K562 (cell line): ENCODE measurements around the gene UBE2I. TPM values are rescaled to one million over a fixed set of nuclear protein-coding genes. Genes with fewer than 3 reads are reported as not detected.

Experiments used
- CBX3 ChIP-seq, 2 experiments: IDR thresholded peaks; 1 replicate in 1 of 2; 2 replicates in 1 of 2; pipeline ENCODE4 v1.6.1; 2012; ENCODE audit warnings: inconsistent platforms in 2 of 2, low read length in 2 of 2, borderline replicate concordance in 1 of 2, control low read depth in 1 of 2
- FOXJ2 ChIP-seq: fragments of 200-800 bp; sonication (Bioruptor generic); IDR thresholded peaks from 2 replicates; pipeline ENCODE4 v1.6.1; 2016; ENCODE audit warnings: missing genetic modification characterization, missing compliant biosample characterization
- JUND ChIP-seq, 2 experiments: IDR thresholded peaks; 2 replicates in 1 of 2; 3 replicates in 1 of 2; pipeline ENCODE4 v1.6.1; 2011; ENCODE audit warnings: borderline replicate concordance in 2 of 2, low read depth in 2 of 2, low read length in 2 of 2, improper control_type of control experiment in 1 of 2, missing biosample characterization in 1 of 2, missing genetic modification characterization in 1 of 2, missing genetic modification reagents in 1 of 2
- NFIC ChIP-seq: fragments of 450-650 bp; IDR thresholded peaks from 2 replicates; pipeline ENCODE4 v1.6.1; 2017; ENCODE audit warnings: mild to moderate bottlenecking, inconsistent platforms
- RAD21 ChIP-seq, 2 experiments: fragments of 250-450 bp in 1 of 2; fragments of 450-650 bp in 1 of 2; sonication (Bioruptor Pico) in 1 of 2; formaldehyde crosslinking in 1 of 2; IDR thresholded peaks in 1 of 2; conservative IDR thresholded peaks in 1 of 2; 2 replicates each; pipeline versions ENCODE4 v1.4.0 to v1.8.0; 2020 to 2022; ENCODE audit warnings: mild to moderate bottlenecking in 2 of 2, moderate library complexity in 1 of 2
- SRSF9 ChIP-seq: fragments of 200-400 bp; formaldehyde crosslinking; IDR thresholded peaks from 2 replicates; pipeline ENCODE4 v1.6.1; 2017; ENCODE audit warnings: low read depth, low read length, borderline replicate concordance
- TAF7 ChIP-seq: fragments of 450-650 bp; IDR thresholded peaks from 2 replicates; pipeline ENCODE4 v1.6.1; 2016; ENCODE audit warnings: missing genetic modification characterization, missing compliant biosample characterization
- WHSC1 ChIP-seq: IDR thresholded peaks from one replicate; pipeline ENCODE4 v1.6.1; 2012; ENCODE audit warnings: low read length, control low read depth, inconsistent platforms
- ZNF134 ChIP-seq: fragments of 250-450 bp; sonication (Bioruptor Pico); conservative IDR thresholded peaks from 2 replicates; pipeline ENCODE4 v1.4.0; 2020
- ZNF175 ChIP-seq: fragments of 200-800 bp; sonication (Bioruptor generic); IDR thresholded peaks from 2 replicates; pipeline ENCODE4 v1.6.1; 2016; ENCODE audit warnings: low read depth, mild to moderate bottlenecking, missing genetic modification characterization, missing compliant biosample characterization
- ZNF431 ChIP-seq: sonication (generic); formaldehyde crosslinking; IDR thresholded peaks from 2 replicates; pipeline ENCODE4 v1.8.0; 2022; ENCODE audit warnings: mild to moderate bottlenecking, missing genetic modification reagents
- ZNF561 ChIP-seq: fragments of 450-650 bp; formaldehyde crosslinking; conservative IDR thresholded peaks from 2 replicates; pipeline ENCODE4 v1.4.0; 2020; ENCODE audit warnings: mild to moderate bottlenecking, moderate library complexity
- ZNF699 ChIP-seq: fragments of 250-450 bp; sonication (Bioruptor Pico); IDR thresholded peaks from 2 replicates; pipeline ENCODE4 v1.8.0; 2021; ENCODE audit warnings: mild to moderate bottlenecking, moderate library complexity; ENCODE audit not compliant: insufficient replicate concordance
- ZNF780A ChIP-seq: fragments of 250-450 bp; sonication (Bioruptor Pico); IDR thresholded peaks from 2 replicates; pipeline ENCODE4 v1.5.0; 2021; ENCODE audit warnings: mild to moderate bottlenecking
- polyA plus RNA-seq, 8 experiments: library from polyadenylated mRNA; depleted of rRNA in 4 of 8; stranded (reverse) in 5 of 8; unstranded in 3 of 8; fragments of >200 nt; fragmentation: Nextera tagmentation in 2 of 8; fragmentation: Illumina TruSeq in 1 of 8; extraction: Ambion mirVana in 2 of 8; extraction: Trizol in 1 of 8; gene quantifications; 2 replicates each; pipeline versions ENCODE4 v1.2.1 to v1.2.3, GENCODE V29; 2011 to 2014; ENCODE audit warnings: inconsistent platforms in 1 of 8, missing spikeins in 1 of 8
- total RNA-seq, 7 experiments: library from RNA; depleted of rRNA in 6 of 7; stranded (reverse); fragments of >200 nt in 6 of 7; fragmentation: Illumina TruSeq in 2 of 7; extraction: Trizol in 2 of 7; gene quantifications; 2 replicates each; pipeline versions ENCODE4 v1.2.1 to v1.2.3, GENCODE V29; 2011 to 2021; ENCODE audit warnings: low replicate concordance in 1 of 7
- TF ChIP-seq, protein P1 (sequence below), 2 experiments: fragments of 250-450 bp in 1 of 2; fragments of 450-650 bp in 1 of 2; sonication (Bioruptor Pico) in 1 of 2; IDR thresholded peaks; 2 replicates each; pipeline versions ENCODE4 v1.6.1 to v1.8.0; 2016 to 2021; ENCODE audit warnings: mild to moderate bottlenecking in 2 of 2, moderate library complexity in 2 of 2, missing compliant biosample characterization in 1 of 2, missing genetic modification characterization in 1 of 2
- TF ChIP-seq, protein P2 (sequence below), 2 experiments: fragments of 450-650 bp in 1 of 2; IDR thresholded peaks; 2 replicates each; pipeline ENCODE4 v1.6.1; 2011 to 2017; ENCODE audit warnings: low read depth in 2 of 2, antibody characterized with exemption in 1 of 2, borderline replicate concordance in 1 of 2, low read length in 1 of 2, mild to moderate bottlenecking in 1 of 2, mixed read lengths in 1 of 2; ENCODE audit not compliant: control insufficient read depth in 1 of 2
- TF ChIP-seq, protein P3 (sequence below): fragments of 250-450 bp; sonication (Bioruptor Pico); IDR thresholded peaks from 2 replicates; pipeline ENCODE4 v1.8.0; 2021; ENCODE audit warnings: moderate library complexity, mild to moderate bottlenecking, inconsistent platforms
- TF ChIP-seq, protein P4 (sequence below), 2 experiments: IDR thresholded peaks; 2 replicates each; pipeline ENCODE4 v1.6.1; 2011; ENCODE audit warnings: borderline replicate concordance in 1 of 2, control low read depth in 1 of 2, low read depth in 1 of 2, low read length in 1 of 2, mild to moderate bottlenecking in 1 of 2, mixed read lengths in 1 of 2, moderate library complexity in 1 of 2; ENCODE audit not compliant: insufficient read depth in 1 of 2, insufficient read length in 1 of 2, poor library complexity in 1 of 2, severe bottlenecking in 1 of 2; ENCODE audit errors: extremely low read depth in 1 of 2

Gene UBE2I
- total and polyA plus RNA-seq, 9 of the 15 experiments (the other 6 are each of a cell fraction or from before 2014, with no cell fraction given) = 36.6 to 254 (median 104) TPM

DNA sequence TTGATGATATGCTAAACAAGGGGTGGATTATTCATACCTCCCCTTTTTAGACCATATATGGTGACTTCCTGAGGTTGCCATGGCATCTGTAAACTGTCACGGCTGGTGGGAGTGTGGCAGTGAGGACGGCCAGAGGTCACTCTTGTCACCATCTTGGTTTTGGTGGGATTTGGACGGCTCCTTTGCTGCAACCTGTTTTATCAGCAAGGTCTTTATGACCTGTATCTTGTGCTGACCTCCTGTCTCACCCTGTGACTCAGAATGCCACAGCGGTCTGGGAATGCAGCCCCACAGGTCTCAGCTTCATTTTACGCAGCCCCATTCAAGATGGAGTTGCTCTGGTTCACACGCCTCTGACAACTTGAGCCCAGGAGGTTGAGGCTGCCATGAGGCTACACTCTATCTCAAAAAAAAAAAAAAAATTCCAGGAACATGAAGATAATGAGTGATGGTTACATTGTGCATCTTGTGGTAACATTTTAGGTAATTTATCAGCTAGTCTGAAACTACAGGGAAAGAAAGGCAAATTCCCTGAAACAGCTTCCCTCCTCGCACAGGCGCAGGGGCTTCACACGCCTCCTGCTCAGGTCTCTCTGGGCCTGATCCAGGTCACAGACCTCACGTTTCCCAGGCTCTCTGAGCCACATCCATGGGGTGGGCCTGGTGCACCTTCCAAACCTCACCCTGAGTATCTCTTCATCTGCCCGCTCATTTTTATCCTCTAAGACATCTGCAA is 15.3 kb upstream of the UBE2I start (continued):
- TF ChIP-seq, protein P1, sequence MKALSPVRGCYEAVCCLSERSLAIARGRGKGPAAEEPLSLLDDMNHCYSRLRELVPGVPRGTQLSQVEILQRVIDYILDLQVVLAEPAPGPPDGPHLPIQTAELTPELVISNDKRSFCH (CRISPR knock-in tag; IDR thresholded peaks at IDR 0.05) = peak; percentile 96
- TF ChIP-seq, protein P1 (tag; IDR thresholded peaks at IDR 0.05) = peak; percentile 100
- TF ChIP-seq ZNF561 (CRISPR knock-in tag) (peak; percentile 92), SRSF9 (no peak), ZNF780A (CRISPR knock-in tag) (peak; percentile 80), RAD21 (CRISPR knock-in tag; conservative IDR thresholded peaks at IDR 0.05 in 1 of 2, IDR thresholded peaks at IDR 0.05 in 1 of 2) (peak in 1 of 2 experiments; percentile 27; a peak in 1 of 4 replicates), JUND (IDR thresholded peaks at IDR 0.05; ENCODE audit: borderline replicate concordance, low read depth, low read length) (peak; percentile 70), JUND (tag; IDR thresholded peaks at IDR 0.05; ENCODE audit: borderline replicate concordance, low read depth, low read length) (peak; percentile 85; the same call in 2 of the 3 replicates), CBX3 (IDR thresholded peaks at IDR 0.05; ENCODE audit: borderline replicate concordance in 1 of 2, low read length in 2 of 2) (no peak), ZNF134 (CRISPR knock-in tag) (peak; percentile 89), FOXJ2 (0 out of 2 replicates have a peak, but pooled peaks have one; percentile 41), ZNF431 (CRISPR knock-in tag) (no peak), TAF7 (tag) (peak; percentile 98), ZNF699 (CRISPR knock-in tag) (peak; percentile 96), ZNF175 (peak; percentile 100), WHSC1 (no peak), NFIC (no peak)
- TF ChIP-seq, protein P2, sequence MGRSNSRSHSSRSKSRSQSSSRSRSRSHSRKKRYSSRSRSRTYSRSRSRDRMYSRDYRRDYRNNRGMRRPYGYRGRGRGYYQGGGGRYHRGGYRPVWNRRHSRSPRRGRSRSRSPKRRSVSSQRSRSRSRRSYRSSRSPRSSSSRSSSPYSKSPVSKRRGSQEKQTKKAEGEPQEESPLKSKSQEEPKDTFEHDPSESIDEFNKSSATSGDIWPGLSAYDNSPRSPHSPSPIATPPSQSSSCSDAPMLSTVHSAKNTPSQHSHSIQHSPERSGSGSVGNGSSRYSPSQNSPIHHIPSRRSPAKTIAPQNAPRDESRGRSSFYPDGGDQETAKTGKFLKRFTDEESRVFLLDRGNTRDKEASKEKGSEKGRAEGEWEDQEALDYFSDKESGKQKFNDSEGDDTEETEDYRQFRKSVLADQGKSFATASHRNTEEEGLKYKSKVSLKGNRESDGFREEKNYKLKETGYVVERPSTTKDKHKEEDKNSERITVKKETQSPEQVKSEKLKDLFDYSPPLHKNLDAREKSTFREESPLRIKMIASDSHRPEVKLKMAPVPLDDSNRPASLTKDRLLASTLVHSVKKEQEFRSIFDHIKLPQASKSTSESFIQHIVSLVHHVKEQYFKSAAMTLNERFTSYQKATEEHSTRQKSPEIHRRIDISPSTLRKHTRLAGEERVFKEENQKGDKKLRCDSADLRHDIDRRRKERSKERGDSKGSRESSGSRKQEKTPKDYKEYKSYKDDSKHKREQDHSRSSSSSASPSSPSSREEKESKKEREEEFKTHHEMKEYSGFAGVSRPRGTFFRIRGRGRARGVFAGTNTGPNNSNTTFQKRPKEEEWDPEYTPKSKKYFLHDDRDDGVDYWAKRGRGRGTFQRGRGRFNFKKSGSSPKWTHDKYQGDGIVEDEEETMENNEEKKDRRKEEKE (IDR thresholded peaks at IDR 0.05; ENCODE audit: borderline replicate concordance in 1 of 2, control insufficient read depth in 1 of 2, low read depth in 2 of 2, low read length in 1 of 2) = no peak
- TF ChIP-seq, protein P3, sequence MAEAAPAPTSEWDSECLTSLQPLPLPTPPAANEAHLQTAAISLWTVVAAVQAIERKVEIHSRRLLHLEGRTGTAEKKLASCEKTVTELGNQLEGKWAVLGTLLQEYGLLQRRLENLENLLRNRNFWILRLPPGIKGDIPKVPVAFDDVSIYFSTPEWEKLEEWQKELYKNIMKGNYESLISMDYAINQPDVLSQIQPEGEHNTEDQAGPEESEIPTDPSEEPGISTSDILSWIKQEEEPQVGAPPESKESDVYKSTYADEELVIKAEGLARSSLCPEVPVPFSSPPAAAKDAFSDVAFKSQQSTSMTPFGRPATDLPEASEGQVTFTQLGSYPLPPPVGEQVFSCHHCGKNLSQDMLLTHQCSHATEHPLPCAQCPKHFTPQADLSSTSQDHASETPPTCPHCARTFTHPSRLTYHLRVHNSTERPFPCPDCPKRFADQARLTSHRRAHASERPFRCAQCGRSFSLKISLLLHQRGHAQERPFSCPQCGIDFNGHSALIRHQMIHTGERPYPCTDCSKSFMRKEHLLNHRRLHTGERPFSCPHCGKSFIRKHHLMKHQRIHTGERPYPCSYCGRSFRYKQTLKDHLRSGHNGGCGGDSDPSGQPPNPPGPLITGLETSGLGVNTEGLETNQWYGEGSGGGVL (CRISPR knock-in tag) = peak; percentile 88
- TF ChIP-seq, protein P4, sequence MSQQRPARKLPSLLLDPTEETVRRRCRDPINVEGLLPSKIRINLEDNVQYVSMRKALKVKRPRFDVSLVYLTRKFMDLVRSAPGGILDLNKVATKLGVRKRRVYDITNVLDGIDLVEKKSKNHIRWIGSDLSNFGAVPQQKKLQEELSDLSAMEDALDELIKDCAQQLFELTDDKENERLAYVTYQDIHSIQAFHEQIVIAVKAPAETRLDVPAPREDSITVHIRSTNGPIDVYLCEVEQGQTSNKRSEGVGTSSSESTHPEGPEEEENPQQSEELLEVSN (IDR thresholded peaks at IDR 0.05; ENCODE audit: borderline replicate concordance in 1 of 2, extremely low read depth in 1 of 2, insufficient read depth in 1 of 2, insufficient read length in 1 of 2, low read depth in 1 of 2, low read length in 1 of 2, poor library complexity in 1 of 2, severe bottlenecking in 1 of 2) = peak in 1 of 2 experiments; percentile 18
